H1 (cell line): ENCODE data around the gene CA10. TPM values are rescaled to one million over a fixed set of nuclear protein-coding genes. Genes with fewer than 3 reads are reported as not detected.

Source experiments
- CTCF ChIA-PET: fragments of 300-600 bp; sonication (Branson Sonifier 250); formaldehyde crosslinking; loops from one replicate; lab custom pipeline; 2021; ENCODE audit not compliant: partially characterized antibody; lab: Charles Lee
- POLR2A ChIA-PET: fragments of 300-600 bp; sonication (Branson Sonifier 250); formaldehyde crosslinking; loops from one replicate; lab custom pipeline; 2021; ENCODE audit warnings: inconsistent platforms; ENCODE audit not compliant: partially characterized antibody; lab: Charles Lee
- DNase-seq, 2 experiments: peaks; one replicate each; pipeline versions ENCODE4 v3.0.0 to v3.0.0-alpha.2; 2010 to 2022; ENCODE audit warnings: low spot score in 2 of 2, low read depth in 1 of 2, mixed read lengths in 1 of 2
- FAIRE-seq: peaks from 2 replicates; lab custom pipeline; 2011; peaks lifted over from hg19 to GRCh38; lab: Jason Lieb, UNC
- H2AFZ ChIP-seq: 2 replicates; pipeline ENCODE4 v1.8.1; 2012; ENCODE audit warnings: low read length, inconsistent platforms
- H2AK5ac ChIP-seq: 2 replicates; pipeline ENCODE4 v1.6.1; 2013; ENCODE audit warnings: low read depth, low read length
- H2BK120ac ChIP-seq: replicated peaks from 2 replicates; pipeline ENCODE3; 2013; ENCODE audit warnings: low read depth, low read length, inconsistent platforms
- H2BK12ac ChIP-seq: 2 replicates; pipeline ENCODE4 v1.6.1; 2013; ENCODE audit warnings: low read depth, low read length
- H2BK15ac ChIP-seq: 2 replicates; pipeline ENCODE4 v1.6.1; 2013; ENCODE audit warnings: low read length
- H2BK20ac ChIP-seq: 2 replicates; pipeline ENCODE4 v1.6.1; 2013; ENCODE audit warnings: low read length
- H2BK5ac ChIP-seq: 2 replicates; pipeline ENCODE4 v1.6.1; 2013; ENCODE audit warnings: low read depth, low read length
- H3K14ac ChIP-seq: 2 replicates; pipeline ENCODE4 v1.6.1; 2013; ENCODE audit warnings: inconsistent platforms; ENCODE audit not compliant: insufficient read length
- H3K18ac ChIP-seq: 2 replicates; pipeline ENCODE4 v1.6.1; 2013; ENCODE audit warnings: low read length; ENCODE audit errors: extremely low read depth
- H3K23ac ChIP-seq: 2 replicates; pipeline ENCODE4 v1.6.1; 2013; ENCODE audit warnings: inconsistent platforms; ENCODE audit not compliant: insufficient read length
- H3K23me2 ChIP-seq: 2 replicates; pipeline ENCODE4 v1.6.1; 2013; ENCODE audit warnings: low read depth, low read length
- H3K27ac ChIP-seq: 2 replicates; pipeline ENCODE4 v1.6.1; 2011; ENCODE audit warnings: low read depth, low read length, inconsistent platforms
- H3K27me3 ChIP-seq, 4 experiments: replicated peaks in 1 of 4; 1 replicate in 1 of 4; 2 replicates in 3 of 4; pipeline versions ENCODE4 v1.6.1 to v1.8.1; 2011 to 2013; ENCODE audit warnings: low read length in 3 of 4, mild to moderate bottlenecking in 3 of 4, inconsistent platforms in 2 of 4, mixed read lengths in 2 of 4, moderate library complexity in 1 of 4; ENCODE audit not compliant: control insufficient read depth in 3 of 4, insufficient read depth in 3 of 4; ENCODE audit errors: extremely low read depth in 1 of 4
- H3K36me3 ChIP-seq, 4 experiments: 2 replicates each; pipeline versions ENCODE4 v1.6.1 to v1.8.1; 2011 to 2013; ENCODE audit warnings: mild to moderate bottlenecking in 4 of 4, low read length in 3 of 4, moderate library complexity in 2 of 4, control low read depth in 1 of 4, inconsistent platforms in 1 of 4; ENCODE audit not compliant: insufficient read depth in 4 of 4, control insufficient read depth in 2 of 4
- H3K4ac ChIP-seq: replicated peaks from 2 replicates; pipeline ENCODE3; 2013; ENCODE audit warnings: low read length, low read depth, mixed read lengths, inconsistent platforms; ENCODE audit not compliant: insufficient read length
- H3K4me1 ChIP-seq, 4 experiments: replicated peaks in 1 of 4; 1 replicate in 1 of 4; 2 replicates in 3 of 4; pipeline versions ENCODE4 v1.6.1 to v1.8.1; 2011 to 2013; ENCODE audit warnings: low read length in 3 of 4, inconsistent platforms in 2 of 4, mixed read lengths in 1 of 4; ENCODE audit not compliant: insufficient read depth in 4 of 4, control insufficient read depth in 3 of 4
- H3K4me2 ChIP-seq, 2 experiments: 2 replicates each; pipeline versions ENCODE4 v1.6.1 to v1.8.1; 2011 to 2013; ENCODE audit warnings: low read depth in 2 of 2, low read length in 2 of 2, control low read depth in 1 of 2, inconsistent platforms in 1 of 2, mild to moderate bottlenecking in 1 of 2; ENCODE audit not compliant: insufficient read depth in 1 of 2
- H3K4me3 ChIP-seq, 4 experiments: fragments of 200-600, 300-600 bp in 1 of 4; sonication (generic), shearing (Covaris generic), sonication (Bioruptor Twin) in 1 of 4; 2 replicates each; pipeline versions ENCODE4 v1.5.1 to v1.8.1; 2011 to 2016; ENCODE audit warnings: low read length in 4 of 4, low read depth in 3 of 4, control low read depth in 2 of 4, inconsistent platforms in 2 of 4, mild to moderate bottlenecking in 2 of 4, mixed read lengths in 1 of 4, moderate library complexity in 1 of 4; ENCODE audit not compliant: insufficient read depth in 2 of 4; ENCODE audit errors: extremely low read depth in 1 of 4
- H3K56ac ChIP-seq: replicated peaks from 2 replicates; pipeline ENCODE3; 2013; ENCODE audit warnings: low read depth, mild to moderate bottlenecking, mixed read lengths, low read length, inconsistent platforms; ENCODE audit not compliant: insufficient read length
- H3K79me1 ChIP-seq: 2 replicates; pipeline ENCODE4 v1.6.1; 2013; ENCODE audit warnings: low read depth, low read length, control low read depth
- H3K79me2 ChIP-seq, 2 experiments: 2 replicates each; pipeline versions ENCODE4 v1.6.1 to v1.8.1; 2012 to 2013; ENCODE audit warnings: low read length in 2 of 2, mild to moderate bottlenecking in 2 of 2, inconsistent platforms in 1 of 2; ENCODE audit not compliant: insufficient read depth in 2 of 2, control insufficient read depth in 1 of 2
- H3K9ac ChIP-seq, 4 experiments: replicated peaks in 1 of 4; 1 replicate in 1 of 4; 2 replicates in 3 of 4; pipeline versions ENCODE4 v1.6.1 to v1.8.1; 2011 to 2013; ENCODE audit warnings: low read depth in 3 of 4, low read length in 3 of 4, control low read depth in 2 of 4, mild to moderate bottlenecking in 2 of 4, moderate library complexity in 2 of 4, inconsistent platforms in 1 of 4; ENCODE audit errors: extremely low read depth in 1 of 4
- H3K9me3 ChIP-seq, 2 experiments: 2 replicates each; pipeline versions ENCODE4 v1.6.1 to v1.8.1; 2012 to 2013; ENCODE audit warnings: mild to moderate bottlenecking in 2 of 2, moderate library complexity in 2 of 2, control low read depth in 1 of 2, inconsistent platforms in 1 of 2, low read depth in 1 of 2, low read length in 1 of 2, mixed read lengths in 1 of 2; ENCODE audit not compliant: insufficient read depth in 2 of 2
- H4K20me1 ChIP-seq, 2 experiments: replicated peaks in 1 of 2; 2 replicates each; pipeline versions ENCODE3 to v1.8.1; 2011 to 2013; ENCODE audit warnings: inconsistent platforms in 2 of 2, low read length in 2 of 2, mild to moderate bottlenecking in 1 of 2; ENCODE audit not compliant: insufficient read depth in 2 of 2, control insufficient read depth in 1 of 2
- H4K5ac ChIP-seq: 2 replicates; pipeline ENCODE4 v1.6.1; 2013; ENCODE audit warnings: low read length, low read depth, mixed read lengths, inconsistent platforms; ENCODE audit not compliant: insufficient read length
- H4K8ac ChIP-seq: 2 replicates; pipeline ENCODE4 v1.8.0; 2013; ENCODE audit warnings: mild to moderate bottlenecking, moderate library complexity, low read length, inconsistent platforms; ENCODE audit not compliant: insufficient read depth; ENCODE audit errors: extremely low read depth
- H4K91ac ChIP-seq: replicated peaks from 2 replicates; pipeline ENCODE3; 2013; ENCODE audit warnings: low read length, mixed read lengths, inconsistent platforms; ENCODE audit not compliant: insufficient read length
- CTBP2 ChIP-seq: IDR thresholded peaks from 2 replicates; pipeline ENCODE4 v1.7.0; 2011; ENCODE audit warnings: borderline replicate concordance, mild to moderate bottlenecking, moderate library complexity, mixed read lengths, low read length; ENCODE audit not compliant: insufficient read depth, insufficient read length
- EZH2 ChIP-seq: fragments of 200-600 bp; sonication (generic); IDR thresholded peaks from 2 replicates; pipeline ENCODE4 v1.7.1; 2012; ENCODE audit warnings: low read depth, mild to moderate bottlenecking, moderate library complexity, low read length, inconsistent platforms; ENCODE audit not compliant: severe bottlenecking
- SAP30 ChIP-seq: fragments of 300-600 bp; sonication (generic); IDR thresholded peaks from 2 replicates; pipeline ENCODE4 v1.7.1; 2012; ENCODE audit warnings: low read length, moderate library complexity, mild to moderate bottlenecking, inconsistent platforms; ENCODE audit not compliant: insufficient read depth, insufficient replicate concordance
- SP4 ChIP-seq: IDR thresholded peaks from 2 replicates; pipeline ENCODE4 v1.6.1; 2012; ENCODE audit warnings: low read length, inconsistent platforms
- WGBS, 2 experiments: shearing (Covaris generic) in 1 of 2; methylation state at CpG; one replicate each; pipeline versions ENCODE4 v1.1.6 to v1.1.7; 2013 to 2015; ENCODE audit warnings: low lambda C conversion rate in 2 of 2, mixed read lengths in 2 of 2, inconsistent platforms in 1 of 2, low coverage in 1 of 2, missing lambda C conversion rate in 1 of 2; ENCODE audit not compliant: insufficient replicate concordance in 2 of 2, insufficient coverage in 1 of 2, insufficient read length in 1 of 2; ENCODE audit errors: extremely low coverage in 1 of 2, missing lambda C conversion rate in 1 of 2; 5-methylcytosine and 5-hydroxymethylcytosine counted together
- polyA plus RNA-seq, 7 experiments: library from polyadenylated mRNA; depleted of rRNA in 3 of 7; stranded (reverse) in 5 of 7; unstranded in 2 of 7; fragments of >200 nt in 5 of 7; fragments of 200-250 nt in 2 of 7; gene quantifications; 1 replicate in 5 of 7; 2 replicates in 1 of 7; 4 replicates in 1 of 7; pipeline versions ENCODE4 v1.2.1 to v1.2.3, GENCODE V29; 2011 to 2013; ENCODE audit warnings: missing spikeins in 2 of 7, mixed read lengths in 2 of 7
- total RNA-seq: library from RNA; stranded (reverse); fragmentation: NEBNext Ultra II Directional; extraction: Animal tissue kit (Norgen Biotek cat#: 25700); gene quantifications from 2 replicates; pipeline ENCODE4 v1.2.1, GENCODE V29; 2021

CA10 gene
- total and polyA plus RNA-seq, 2 of the 8 experiments (the other 6 are each of a cell fraction or from before 2014, with no cell fraction given), result 0.60 to 0.63 TPM

- Histone ChIP-seq H3K56ac (no peak overlapping the region), H3K27me3 (no peaks in the 10 kb centered on the region), H2BK15ac (no peak overlapping the region), H2BK20ac (0 out of 2 replicates have a peak overlapping the region, but pooled peaks have one; percentile 35), H3K14ac (no peak overlapping the region), H4K20me1 (no peaks in the 10 kb centered on the region), H3K9ac (no peak overlapping the region), H2BK12ac (no peak overlapping the region), H3K18ac (no peak overlapping the region), H3K4me3 (no peak overlapping the region), H3K27ac (no peak overlapping the region), H3K4me1 (no peaks in the 10 kb centered on the region), H2BK5ac (no peak overlapping the region), H4K5ac (no peak overlapping the region), H3K4me2 (no peak overlapping the region), H3K9me3 (0 out of 4 replicates have a peak, but pooled peaks cover 0 to 3% of the 10 kb centered on the region in 2 experiments), H3K79me1 (no peaks in the 10 kb centered on the region), H3K4ac (no peak overlapping the region), H2BK120ac (no peak overlapping the region), H2AK5ac (no peak overlapping the region), H3K23ac (no peak overlapping the region), H4K8ac (no peak overlapping the region), H4K91ac (no peak overlapping the region), H3K23me2 (no peaks in the 10 kb centered on the region), H3K36me3 (no peaks in the 10 kb centered on the region), H2AFZ (no peak overlapping the region), H3K79me2 (no peaks in the 10 kb centered on the region)
- DNase-seq (no peak), FAIRE-seq (no peak)
- 85% methylated on average over 8 of the region's 8 CpGs; no CpG with 5 or more reads in 1 of the 2 experiments for WGBS, 2 experiments
- TF ChIP-seq EZH2 (no peak), SAP30 (no peak), CTBP2 (no peak), SP4 (no peak)
- ChIA-PET CTCF (interaction anchor here (0.7 to 8.1 kb wide), 19 partner anchors 9 to 593 kb away, joined by 3 to 74 read pairs (median 4); no protein-coding TSS in a partner anchor), POLR2A (no interaction called here)
These were observed 393.0 kb downstream of the CA10 start for GRCh38 chr17:51765282-51766135.
